ENCODE measurements around the gene LRRC66.
A peak's percentile ranks its signal among the peaks of the same experiment; 100 is the strongest.

The LRRC66 gene, protein sequence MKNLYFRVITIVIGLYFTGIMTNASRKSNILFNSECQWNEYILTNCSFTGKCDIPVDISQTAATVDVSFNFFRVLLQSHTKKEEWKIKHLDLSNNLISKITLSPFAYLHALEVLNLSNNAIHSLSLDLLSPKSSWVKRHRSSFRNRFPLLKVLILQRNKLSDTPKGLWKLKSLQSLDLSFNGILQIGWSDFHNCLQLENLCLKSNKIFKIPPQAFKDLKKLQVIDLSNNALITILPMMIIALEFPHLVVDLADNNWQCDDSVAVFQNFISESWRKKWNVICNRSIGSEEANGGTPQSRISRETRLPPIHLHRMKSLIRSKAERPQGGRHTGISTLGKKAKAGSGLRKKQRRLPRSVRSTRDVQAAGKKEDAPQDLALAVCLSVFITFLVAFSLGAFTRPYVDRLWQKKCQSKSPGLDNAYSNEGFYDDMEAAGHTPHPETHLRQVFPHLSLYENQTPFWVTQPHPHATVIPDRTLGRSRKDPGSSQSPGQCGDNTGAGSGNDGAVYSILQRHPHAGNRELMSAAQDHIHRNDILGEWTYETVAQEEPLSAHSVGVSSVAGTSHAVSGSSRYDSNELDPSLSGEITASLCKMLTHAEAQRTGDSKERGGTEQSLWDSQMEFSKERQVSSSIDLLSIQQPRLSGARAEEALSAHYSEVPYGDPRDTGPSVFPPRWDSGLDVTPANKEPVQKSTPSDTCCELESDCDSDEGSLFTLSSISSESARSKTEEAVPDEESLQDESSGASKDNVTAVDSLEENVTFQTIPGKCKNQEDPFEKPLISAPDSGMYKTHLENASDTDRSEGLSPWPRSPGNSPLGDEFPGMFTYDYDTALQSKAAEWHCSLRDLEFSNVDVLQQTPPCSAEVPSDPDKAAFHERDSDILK

DNA sequence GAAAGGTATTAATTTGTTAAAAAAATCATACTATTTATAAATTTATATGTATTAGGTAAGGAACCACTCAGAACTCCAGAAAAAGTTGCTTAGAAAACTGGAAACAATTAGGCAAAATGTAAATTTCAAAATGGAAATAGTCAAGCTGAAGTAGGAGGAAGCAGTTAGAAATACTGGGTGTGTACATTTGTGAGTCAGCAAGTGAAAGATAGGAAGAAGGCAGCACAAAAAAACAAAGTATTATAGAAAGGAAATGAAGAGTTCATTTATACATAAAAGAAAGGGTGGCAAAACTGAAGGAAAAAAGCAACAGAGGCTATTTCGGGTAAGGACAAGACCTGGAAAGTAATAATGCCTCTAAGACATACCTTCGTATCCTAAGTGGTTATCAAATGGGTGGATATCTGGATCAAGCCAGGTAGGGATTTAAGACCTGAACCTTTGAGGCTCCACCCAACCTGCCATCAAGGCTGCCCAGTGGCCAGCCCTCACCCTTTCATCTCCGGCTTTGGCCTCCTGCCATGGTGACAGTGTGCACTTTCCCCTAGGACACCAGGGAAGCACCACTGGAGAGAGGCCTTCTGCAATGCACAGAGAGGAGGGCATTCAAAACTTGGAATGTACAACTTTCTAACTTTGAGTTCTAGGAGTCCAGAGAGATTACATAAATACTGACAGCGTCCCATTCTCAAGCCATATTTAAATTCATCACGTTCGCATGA, at the start of gene LRRC66:
LRRC66 (minus strand) TSS at position 428 of the 722 bp plus-strand sequence. CDS start 2,750 bp downstream, outside the sequence.
- H3K27me3 Mint-ChIP-seq (ENCODE audit: low read depth) = no peaks in the 10 kb centered on the region
- H3K9me3 Mint-ChIP-seq = no peaks in the 10 kb centered on the region
- H3K4me3 Mint-ChIP-seq = no peak within 1 kb of the TSS
- H3K4me1 Mint-ChIP-seq (ENCODE audit: low read depth) = peaks cover 1% of the 10 kb centered on the region
- no peak within 1 kb of the TSS for H3K27ac Mint-ChIP-seq
- H3K36me3 Mint-ChIP-seq (ENCODE audit: low read depth) = peaks cover 4% of the 10 kb centered on the region

DNA sequence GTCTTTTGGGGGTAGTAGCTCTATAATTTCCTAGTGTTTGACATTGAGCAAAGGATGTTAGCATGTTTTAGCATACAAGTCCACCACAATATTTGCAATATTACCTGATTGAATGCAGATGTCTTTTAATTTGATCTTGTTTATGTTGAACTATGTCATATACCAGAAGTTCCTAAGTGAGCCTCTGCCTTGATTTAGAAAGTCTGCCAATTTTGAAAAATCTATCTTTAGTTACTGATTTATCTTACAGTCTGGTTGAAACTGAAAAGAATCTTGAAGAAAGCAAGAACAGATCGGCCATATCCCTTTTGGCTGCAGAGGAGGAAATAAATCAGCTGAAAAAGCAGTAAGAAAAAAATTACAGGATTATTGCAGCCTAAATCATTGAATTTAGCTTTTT, 49.4 kb upstream of the LRRC66 start:
- no peaks in the 10 kb centered on the region for H3K4me1 Mint-ChIP-seq (ENCODE audit: low read depth)
- H3K27me3 Mint-ChIP-seq (ENCODE audit: low read depth) = peaks cover 4% of the 10 kb centered on the region
- H3K27ac Mint-ChIP-seq = no peak overlapping the region

DNA sequence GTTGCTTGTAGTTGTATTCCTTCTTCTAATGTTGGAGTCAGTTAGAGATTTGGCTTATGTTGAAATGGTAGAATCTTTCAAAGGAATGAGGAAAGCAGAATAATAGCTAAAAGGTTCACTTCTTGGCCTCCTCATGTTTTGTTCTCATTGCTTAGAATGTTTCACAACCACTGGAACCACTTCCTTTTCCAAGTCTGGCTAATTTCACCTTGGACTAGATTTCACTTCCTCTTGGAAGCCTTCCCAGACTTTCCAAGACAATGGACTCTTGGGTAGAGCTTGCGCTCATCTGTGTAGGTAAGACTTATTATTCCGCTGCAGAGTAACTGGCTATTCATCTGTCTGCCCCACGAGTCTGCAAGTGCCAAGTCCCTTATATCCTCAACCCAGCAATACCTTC, 39.2 kb upstream of the LRRC66 start:
- Mint-ChIP-seq H3K9me3 (no peaks in the 10 kb centered on the region), H3K4me3 (no peak overlapping the region), H3K27ac (no peak overlapping the region), H3K36me3 (ENCODE audit: low read depth) (no peaks in the 10 kb centered on the region), H3K4me1 (ENCODE audit: low read depth) (no peaks in the 10 kb centered on the region), H3K27me3 (ENCODE audit: low read depth) (peaks cover 25% of the 10 kb centered on the region)

More for the DNA sequence above, 49.4 kb upstream of the LRRC66 start:
- Mint-ChIP-seq H3K36me3 (ENCODE audit: low read depth) (no peaks in the 10 kb centered on the region), H3K9me3 (no peaks in the 10 kb centered on the region), H3K4me3 (no peak overlapping the region)

DNA sequence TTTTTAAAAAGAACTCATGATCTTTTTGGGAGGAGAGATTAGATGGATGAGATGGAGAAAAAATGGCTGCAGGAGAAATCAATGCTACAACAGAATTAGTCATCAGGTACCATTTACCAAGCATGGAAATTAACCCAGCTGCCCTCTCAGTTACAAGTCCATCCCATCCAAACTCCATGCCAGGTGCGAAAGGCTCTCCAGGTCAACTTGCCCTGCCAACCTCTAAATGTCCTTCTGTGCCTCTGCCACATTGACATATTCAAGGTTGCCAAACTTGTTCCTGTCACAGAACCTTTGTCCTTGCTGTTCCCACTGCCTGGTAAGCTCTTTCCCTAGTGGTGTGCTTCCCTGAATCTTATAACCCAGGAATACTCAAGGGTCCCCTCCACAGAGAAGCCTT, 38.1 kb upstream of the LRRC66 start:
- Mint-ChIP-seq H3K27me3 (ENCODE audit: low read depth) (peaks cover 36% of the 10 kb centered on the region), H3K9me3 (no peaks in the 10 kb centered on the region), H3K4me1 (ENCODE audit: low read depth) (no peaks in the 10 kb centered on the region), H3K27ac (no peak overlapping the region), H3K4me3 (no peak overlapping the region), H3K36me3 (ENCODE audit: low read depth) (no peaks in the 10 kb centered on the region)

DNA sequence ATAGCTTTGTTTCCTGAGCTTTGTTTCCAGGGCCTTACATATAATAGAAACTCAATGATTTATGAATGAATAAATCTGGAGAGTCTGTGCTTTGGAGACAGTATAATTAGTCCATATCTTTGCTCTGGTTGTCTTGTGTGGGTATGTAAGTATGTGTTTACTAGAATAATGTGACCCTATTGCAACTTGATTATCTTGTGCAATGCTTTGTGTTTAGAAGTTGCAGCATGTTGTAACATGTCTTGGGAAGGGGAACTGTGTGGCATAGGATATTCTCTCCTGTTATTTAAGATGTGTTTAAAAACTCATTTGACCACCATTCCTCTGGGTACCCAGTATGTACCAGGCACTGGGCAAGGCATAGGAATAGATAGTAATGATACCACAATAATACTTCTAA, 37.0 kb upstream of the LRRC66 start:
- H3K36me3 Mint-ChIP-seq (ENCODE audit: low read depth) = no peaks in the 10 kb centered on the region
- H3K4me1 Mint-ChIP-seq (ENCODE audit: low read depth) = peaks cover 5% of the 10 kb centered on the region
- peaks cover 46% of the 10 kb centered on the region for H3K27me3 Mint-ChIP-seq (ENCODE audit: low read depth)
- H3K4me3 Mint-ChIP-seq = no peak overlapping the region
- H3K9me3 Mint-ChIP-seq = no peaks in the 10 kb centered on the region
- no peak overlapping the region for H3K27ac Mint-ChIP-seq

DNA sequence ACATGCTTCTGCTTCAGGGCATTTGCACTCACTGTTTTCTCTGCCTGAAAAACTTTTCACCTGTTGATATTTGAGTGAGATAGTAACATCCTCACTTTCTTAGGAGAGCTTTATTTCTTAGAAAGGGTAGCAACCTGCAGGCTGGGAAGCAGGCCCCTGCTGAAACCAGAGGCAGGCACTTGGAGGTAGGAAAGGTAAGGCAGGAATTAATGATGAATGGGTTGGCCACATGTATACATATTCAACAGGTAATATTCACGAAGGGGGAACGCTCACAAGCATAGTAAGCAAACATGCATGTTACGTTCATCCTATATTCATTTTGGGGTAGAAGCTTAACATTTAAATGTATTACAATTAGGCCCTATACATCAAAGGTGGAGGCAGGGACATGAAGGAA, 34.1 kb upstream of the LRRC66 start:
- Mint-ChIP-seq H3K4me3 (no peak overlapping the region), H3K4me1 (ENCODE audit: low read depth) (peaks cover 12% of the 10 kb centered on the region), H3K27ac (no peak overlapping the region), H3K36me3 (ENCODE audit: low read depth) (no peaks in the 10 kb centered on the region), H3K27me3 (ENCODE audit: low read depth) (peaks cover 66% of the 10 kb centered on the region), H3K9me3 (no peaks in the 10 kb centered on the region)

DNA sequence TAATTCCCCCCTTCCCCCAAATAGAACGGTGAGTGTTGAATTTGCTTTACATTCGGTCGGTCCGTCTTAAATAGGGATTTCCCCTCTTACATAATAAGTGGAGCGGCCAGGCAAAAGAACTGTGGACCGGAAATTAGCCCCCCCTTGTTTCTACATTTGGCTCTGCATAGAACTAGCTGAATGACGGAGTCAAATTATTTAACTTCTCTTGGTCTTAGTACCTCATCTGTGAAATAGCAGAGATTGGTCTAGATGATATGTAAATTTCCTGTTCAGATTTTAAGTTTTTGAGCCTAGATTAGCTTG, 32.3 kb upstream of the LRRC66 start:
- Mint-ChIP-seq H3K9me3 (no peaks in the 10 kb centered on the region), H3K36me3 (ENCODE audit: low read depth) (no peaks in the 10 kb centered on the region), H3K27ac (no peak overlapping the region), H3K27me3 (ENCODE audit: low read depth) (peaks cover 73% of the 10 kb centered on the region), H3K4me3 (peak overlapping the region; percentile 72), H3K4me1 (ENCODE audit: low read depth) (peaks cover 12% of the 10 kb centered on the region)

DNA sequence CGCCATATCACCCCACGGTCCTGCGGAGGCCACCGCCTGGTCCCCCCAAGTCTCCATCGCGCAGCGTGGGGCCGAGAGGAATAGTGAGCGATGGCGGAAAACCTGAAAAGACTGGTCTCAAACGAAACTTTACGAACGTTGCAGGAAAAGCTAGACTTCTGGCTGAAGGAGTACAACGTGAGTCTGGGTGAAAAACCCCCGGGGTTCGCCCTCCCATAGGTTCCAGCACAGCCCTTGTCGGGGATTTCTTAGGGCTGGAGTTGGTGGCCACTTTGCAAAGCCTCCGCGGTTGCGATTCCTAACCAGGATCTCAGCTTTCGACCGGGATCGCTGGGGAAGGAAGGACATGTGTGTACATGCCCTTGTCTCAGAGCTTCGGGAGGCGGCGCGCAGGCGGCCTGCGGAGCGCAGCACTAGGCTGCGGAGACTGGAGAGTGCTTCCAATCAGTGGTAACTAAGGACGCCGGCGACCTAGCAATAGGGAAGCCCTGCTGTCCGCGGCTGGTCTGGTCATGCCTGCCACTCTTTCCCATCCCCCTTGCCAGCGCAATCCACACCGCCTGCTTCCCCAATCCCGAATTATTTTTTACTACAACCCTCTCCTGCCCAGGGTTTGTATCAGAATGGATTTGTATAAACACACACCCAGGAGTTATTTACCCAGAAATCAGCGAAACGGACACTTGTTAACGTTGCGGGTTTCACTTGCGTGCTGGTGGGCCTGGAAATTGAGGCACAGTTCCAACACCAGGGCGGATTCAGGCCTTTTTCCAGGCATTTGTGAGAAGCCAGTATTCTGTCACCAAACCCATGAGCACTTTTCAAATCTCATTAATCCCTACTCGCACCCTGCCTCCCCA, 31.7 kb upstream of the LRRC66 start:
- Mint-ChIP-seq H3K27ac (no peak overlapping the region), H3K9me3 (no peaks in the 10 kb centered on the region), H3K4me1 (ENCODE audit: low read depth) (peaks cover 12% of the 10 kb centered on the region), H3K36me3 (ENCODE audit: low read depth) (no peaks in the 10 kb centered on the region), H3K27me3 (ENCODE audit: low read depth) (peaks cover 74% of the 10 kb centered on the region), H3K4me3 (peak overlapping the region; percentile 72)

DNA sequence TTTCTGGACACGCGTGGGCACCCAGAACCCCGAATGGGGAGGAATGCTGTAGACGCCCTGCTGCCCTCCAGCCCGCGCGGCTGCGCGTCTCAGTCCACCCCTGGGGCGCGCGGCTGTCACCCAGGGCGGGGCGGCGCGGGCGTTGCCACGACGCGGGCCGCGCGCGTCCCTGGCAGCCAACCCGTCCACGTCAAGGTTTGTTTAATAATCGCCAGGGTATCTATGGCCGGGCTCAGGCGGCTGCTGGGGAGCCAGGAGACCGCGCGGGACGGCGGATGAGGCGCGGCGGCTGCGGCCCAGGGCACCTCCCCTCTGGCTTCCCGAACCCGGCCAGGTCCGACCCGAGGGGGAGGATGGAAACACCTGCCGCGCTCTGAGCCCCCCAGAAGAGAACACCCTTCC, 31.1 kb upstream of the LRRC66 start, which contains the start of gene SPATA18:
SPATA18 (plus strand) TSS at position 92 of the 402 bp plus-strand sequence. CDS start 401 bp downstream, outside the sequence.
- peaks cover 12% of the 10 kb centered on the region for H3K4me1 Mint-ChIP-seq (ENCODE audit: low read depth)
- no peaks in the 10 kb centered on the region for H3K36me3 Mint-ChIP-seq (ENCODE audit: low read depth)
- H3K4me3 Mint-ChIP-seq = peak within 1 kb of the TSS; percentile 72
- H3K27ac Mint-ChIP-seq = no peak within 1 kb of the TSS
- H3K27me3 Mint-ChIP-seq (ENCODE audit: low read depth) = peaks cover 77% of the 10 kb centered on the region
- no peaks in the 10 kb centered on the region for H3K9me3 Mint-ChIP-seq

DNA sequence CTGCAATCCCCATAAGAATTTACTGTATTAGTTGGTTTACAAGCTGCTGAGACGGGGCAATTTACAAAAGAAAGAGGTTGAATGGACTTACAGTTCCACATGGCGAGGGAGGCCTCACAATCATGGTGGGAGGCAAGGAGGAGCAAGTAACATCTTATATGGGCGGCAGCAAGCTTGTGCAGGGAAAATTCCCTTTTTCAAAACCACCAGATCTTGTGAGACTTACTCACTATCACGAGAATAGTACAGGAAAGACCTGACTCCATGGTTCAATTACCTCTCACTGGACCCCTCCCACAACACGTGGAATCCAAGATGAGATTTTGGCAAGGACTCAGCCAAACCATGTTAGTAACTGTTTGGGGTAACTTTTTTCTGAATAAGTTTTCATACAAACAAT, 29.1 kb upstream of the LRRC66 start:
- H3K27me3 Mint-ChIP-seq (ENCODE audit: low read depth) = peaks cover 68% of the 10 kb centered on the region
- H3K4me3 Mint-ChIP-seq = no peak overlapping the region
- no peak overlapping the region for H3K27ac Mint-ChIP-seq
- no peaks in the 10 kb centered on the region for H3K9me3 Mint-ChIP-seq
- H3K4me1 Mint-ChIP-seq (ENCODE audit: low read depth) = peaks cover 12% of the 10 kb centered on the region
- H3K36me3 Mint-ChIP-seq (ENCODE audit: low read depth) = no peaks in the 10 kb centered on the region

DNA sequence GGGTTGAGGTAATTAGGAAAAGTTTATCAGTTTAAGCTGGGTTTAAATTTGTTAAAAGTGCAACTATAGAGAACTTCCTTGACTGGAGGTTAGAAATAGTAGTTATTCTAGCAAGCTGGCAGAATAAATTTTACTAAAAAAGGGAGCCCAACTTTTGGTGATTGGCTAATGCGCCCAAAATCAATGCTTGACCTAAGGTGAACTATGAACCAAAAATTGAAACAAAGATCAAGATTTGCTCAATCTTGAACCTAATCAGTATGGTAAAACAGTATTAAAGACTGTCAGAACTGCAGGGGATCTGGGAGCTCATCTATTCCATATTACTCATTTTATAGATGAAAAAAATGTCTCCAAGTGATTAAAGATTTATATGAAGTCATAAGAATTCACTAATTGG, 24.9 kb upstream of the LRRC66 start:
- H3K4me1 Mint-ChIP-seq (ENCODE audit: low read depth) = no peaks in the 10 kb centered on the region
- H3K9me3 Mint-ChIP-seq = no peaks in the 10 kb centered on the region
- H3K27me3 Mint-ChIP-seq (ENCODE audit: low read depth) = peaks cover 64% of the 10 kb centered on the region
- H3K27ac Mint-ChIP-seq = no peak overlapping the region
- H3K36me3 Mint-ChIP-seq (ENCODE audit: low read depth) = no peaks in the 10 kb centered on the region
- H3K4me3 Mint-ChIP-seq = no peak overlapping the region

DNA sequence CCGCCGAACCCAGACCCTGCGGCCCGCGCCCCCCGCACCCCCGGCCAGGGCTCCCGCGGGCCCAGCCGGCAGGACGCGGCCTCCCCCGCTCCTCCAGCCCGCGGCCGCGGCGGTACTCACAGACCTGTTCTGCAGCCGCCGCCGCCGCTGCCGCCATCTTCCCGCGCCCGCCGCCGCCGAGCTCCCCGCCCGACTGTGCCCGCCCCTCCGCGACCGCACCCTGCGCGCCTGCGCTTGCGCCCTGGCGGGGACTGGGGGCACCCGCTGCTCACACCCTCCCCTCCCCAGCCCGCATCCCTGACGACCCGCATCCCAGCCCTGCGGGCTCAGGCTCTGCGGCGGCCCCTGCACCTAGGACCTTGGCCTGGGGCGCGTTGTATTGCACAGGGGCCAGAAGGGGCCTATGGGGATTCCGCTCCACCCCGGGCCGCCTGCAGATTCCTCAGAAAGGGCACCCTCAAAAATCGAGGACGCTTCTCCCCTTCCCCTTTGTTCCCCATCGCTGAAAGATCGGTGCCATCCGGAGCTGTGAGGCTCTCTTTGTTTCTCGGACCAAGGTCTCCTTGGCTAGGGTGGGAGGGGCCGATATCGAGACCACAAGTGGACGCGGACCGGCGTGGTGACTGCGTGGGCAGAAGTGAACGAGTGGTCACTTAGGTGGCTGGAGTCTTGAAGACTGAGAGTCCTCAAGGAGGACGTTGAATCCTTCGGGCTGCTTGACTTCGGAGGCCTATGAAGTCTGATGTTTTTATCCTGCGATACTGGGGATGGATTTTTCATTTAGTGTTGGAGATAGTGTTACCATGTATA, 18.1 kb upstream of the LRRC66 start, which contains the start of gene SGCB:
SGCB (minus strand) TSS at position 197 of the 810 bp plus-strand sequence; CDS start at position 157, 40 bp downstream.
- Mint-ChIP-seq H3K27me3 (ENCODE audit: low read depth) (peaks cover 38% of the 10 kb centered on the region), H3K27ac (peak within 1 kb of the TSS; percentile 51), H3K9me3 (no peaks in the 10 kb centered on the region), H3K36me3 (ENCODE audit: low read depth) (peaks cover 7% of the 10 kb centered on the region), H3K4me1 (ENCODE audit: low read depth) (peaks cover 24% of the 10 kb centered on the region), H3K4me3 (peak within 1 kb of the TSS; percentile 83)

DNA sequence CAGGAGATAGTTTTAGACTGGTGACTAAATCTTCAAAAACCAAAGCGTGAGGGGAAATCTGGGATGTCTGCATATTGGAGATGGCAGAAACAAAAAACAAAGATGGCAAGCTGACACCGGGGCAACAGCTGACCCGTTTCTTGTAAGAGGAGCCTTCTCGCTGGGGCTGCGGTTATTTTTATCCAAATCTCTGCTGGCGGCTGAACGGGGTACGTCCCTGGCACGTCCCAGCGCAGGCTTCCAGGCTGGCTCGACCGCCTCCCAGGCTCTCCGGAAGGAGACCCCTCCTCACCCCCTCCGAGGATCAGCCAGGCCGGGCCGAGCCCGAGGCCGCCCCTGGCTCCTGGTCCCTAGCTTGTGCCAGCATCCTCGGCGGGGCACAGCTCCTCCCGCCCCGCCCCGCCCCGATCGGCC, 17.5 kb upstream of the LRRC66 start:
- peak overlapping the region; percentile 51 for H3K27ac Mint-ChIP-seq
- H3K9me3 Mint-ChIP-seq = no peaks in the 10 kb centered on the region

More for the DNA sequence above, 17.5 kb upstream of the LRRC66 start:
- Mint-ChIP-seq H3K4me1 (ENCODE audit: low read depth) (peaks cover 24% of the 10 kb centered on the region), H3K36me3 (ENCODE audit: low read depth) (peaks cover 7% of the 10 kb centered on the region), H3K27me3 (ENCODE audit: low read depth) (peaks cover 33% of the 10 kb centered on the region), H3K4me3 (peak overlapping the region; percentile 82)
